Measurements from ENCODE around the gene PLCB4. TPM values are rescaled to one million over a fixed set of nuclear protein-coding genes. Genes with fewer than 3 reads are reported as not detected.

PLCB4 gene
- total RNA-seq (2021): 8.4 and 10.1 TPM in 2 replicates
- long read RNA-seq, partial matches to known transcripts: 3 of 8 reads
- long read RNA-seq, other reads (novel, unspliced or antisense): 5 of 8 reads

DNA sequence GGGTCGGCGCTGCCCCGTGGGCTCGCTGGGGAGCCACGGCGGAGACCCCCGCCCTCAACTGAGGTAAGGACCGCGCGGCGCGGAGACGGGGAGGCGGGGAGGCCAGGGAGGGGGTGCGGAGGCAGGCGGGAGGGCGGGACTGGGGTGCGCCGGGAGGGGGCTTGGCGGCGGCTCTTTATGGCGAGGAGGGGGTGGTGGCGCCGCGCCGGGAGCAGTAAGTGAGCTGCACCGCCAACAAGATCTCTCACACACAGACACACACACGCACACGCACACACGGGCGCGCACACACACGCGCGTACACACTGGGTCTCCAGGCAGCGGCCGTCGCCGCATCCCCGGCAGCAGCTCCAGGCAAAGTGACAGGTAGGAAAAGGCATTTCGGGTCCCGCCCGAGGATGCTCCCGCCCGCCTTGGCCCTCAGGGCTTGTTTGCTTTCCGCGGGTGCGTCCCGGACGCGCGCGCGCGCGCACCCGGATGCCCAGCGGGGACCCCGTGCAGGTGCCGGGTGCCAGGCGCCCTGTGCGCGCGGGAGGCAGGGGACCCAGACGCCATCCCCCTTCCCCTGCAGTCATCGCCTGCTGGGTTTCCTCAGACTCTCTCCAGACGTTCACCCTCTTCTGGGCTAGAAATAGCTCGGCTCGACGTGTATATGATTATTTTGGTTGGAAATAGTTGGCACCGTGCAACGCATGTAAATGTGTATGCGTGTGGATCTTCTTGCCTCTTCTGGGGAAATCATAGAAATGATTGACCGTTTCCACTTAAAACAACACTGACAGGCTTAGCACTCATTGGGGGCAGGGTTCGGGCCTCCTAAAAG lies at the start of gene PLCB4:
Gene PLCB4, plus strand, starts transcription at position 247 of the 823 bp plus-strand sequence. CDS start 238,728 bp downstream, outside the sequence.
- Histone ChIP-seq H4K5ac (ENCODE audit: insufficient read length, low read depth, low read length) (no peak within 1 kb of the TSS), H3K4ac (ENCODE audit: low read depth, low read length) (no peak within 1 kb of the TSS; the same call in 1 of the 2 replicates), H4K91ac (ENCODE audit: insufficient read length, low read depth, low read length) (no peak within 1 kb of the TSS), H3T11ph (ENCODE audit: low read length) (no peak within 1 kb of the TSS), H3K4me2 (ENCODE audit: insufficient read depth, insufficient read length, low read length) (peak within 1 kb of the TSS; percentile 79), H3K27ac (ENCODE audit: insufficient read length, low read depth, low read length) (no peak within 1 kb of the TSS), H3K9ac (ENCODE audit: extremely low read depth, insufficient read length, low read length) (no peak within 1 kb of the TSS), H3K18ac (ENCODE audit: insufficient read length, low read depth, low read length) (peak within 1 kb of the TSS; percentile 36), H3K79me1 (ENCODE audit: insufficient read depth, low read depth, low read length, poor library complexity, severe bottlenecking) (no peaks in the 10 kb centered on the region), H3K23me2 (ENCODE audit: insufficient read length, low read depth, low read length, poor library complexity, severe bottlenecking) (peaks cover 14% of the 10 kb centered on the region), H3K23ac (ENCODE audit: insufficient read length, low read depth, low read length) (no peak within 1 kb of the TSS), H4K20me1 (ENCODE audit: control insufficient read depth, insufficient read depth, insufficient read length) (no peaks in the 10 kb centered on the region), H2BK20ac (ENCODE audit: low read depth, low read length, poor library complexity, severe bottlenecking) (no peak within 1 kb of the TSS), H2BK5ac (ENCODE audit: insufficient read length, low read length) (no peak within 1 kb of the TSS), H4K8ac (replicated peaks; ENCODE audit: insufficient read length, low read depth, low read length) (no peak within 1 kb of the TSS), H3K79me2 (ENCODE audit: insufficient read depth, low read length) (no peaks in the 10 kb centered on the region), H3K27me3 (ENCODE audit: insufficient read depth, low read length) (no peaks in the 10 kb centered on the region), H2BK12ac (ENCODE audit: insufficient read length, low read depth, low read length) (no peak within 1 kb of the TSS), H3K9me3 (ENCODE audit: control insufficient read depth, low read depth, low read length) (no peaks in the 10 kb centered on the region), H2BK15ac (ENCODE audit: low read depth, low read length) (no peak within 1 kb of the TSS), H3K4me1 (ENCODE audit: insufficient read depth, low read length) (peaks cover 8% of the 10 kb centered on the region; the same call in 1 of the 2 replicates), H2AK5ac (ENCODE audit: insufficient read length, low read length) (no peak within 1 kb of the TSS), H3K56ac (ENCODE audit: insufficient read length, low read depth, low read length) (no peak within 1 kb of the TSS), H2AFZ (ENCODE audit: low read length) (no peak within 1 kb of the TSS), H2BK120ac (ENCODE audit: low read depth, low read length, poor library complexity, severe bottlenecking) (no peak within 1 kb of the TSS), H3K14ac (ENCODE audit: insufficient read depth, low read length) (peak within 1 kb of the TSS; percentile 79)
- DNase-seq: peak; percentile 57
- WGBS (ENCODE audit: extremely low coverage, insufficient read length, low lambda C conversion rate): no CpG with 5 or more reads among the region's 75 CpGs
- Mint-ChIP-seq H3K27me3 (ENCODE audit: low read depth) (no peaks in the 10 kb centered on the region; the same call in 1 of the 2 replicates), H3K4me3 (peak within 1 kb of the TSS; percentile 75 to 96), H3K36me3 (ENCODE audit: insufficient read depth in 1 of 3, low read depth in 3 of 3) (no peaks in the 10 kb centered on the region; a peak in 1 of 7 replicates), H3K4me1 (peaks cover 42 to 47% of the 10 kb centered on the region in 2 experiments), H3K9me3 (no peaks in the 10 kb centered on the region), H3K27ac (peak within 1 kb of the TSS; percentile 66 to 96 (median 75); a peak in 6 of 7 replicates)
- TF ChIP-seq, protein P1, sequence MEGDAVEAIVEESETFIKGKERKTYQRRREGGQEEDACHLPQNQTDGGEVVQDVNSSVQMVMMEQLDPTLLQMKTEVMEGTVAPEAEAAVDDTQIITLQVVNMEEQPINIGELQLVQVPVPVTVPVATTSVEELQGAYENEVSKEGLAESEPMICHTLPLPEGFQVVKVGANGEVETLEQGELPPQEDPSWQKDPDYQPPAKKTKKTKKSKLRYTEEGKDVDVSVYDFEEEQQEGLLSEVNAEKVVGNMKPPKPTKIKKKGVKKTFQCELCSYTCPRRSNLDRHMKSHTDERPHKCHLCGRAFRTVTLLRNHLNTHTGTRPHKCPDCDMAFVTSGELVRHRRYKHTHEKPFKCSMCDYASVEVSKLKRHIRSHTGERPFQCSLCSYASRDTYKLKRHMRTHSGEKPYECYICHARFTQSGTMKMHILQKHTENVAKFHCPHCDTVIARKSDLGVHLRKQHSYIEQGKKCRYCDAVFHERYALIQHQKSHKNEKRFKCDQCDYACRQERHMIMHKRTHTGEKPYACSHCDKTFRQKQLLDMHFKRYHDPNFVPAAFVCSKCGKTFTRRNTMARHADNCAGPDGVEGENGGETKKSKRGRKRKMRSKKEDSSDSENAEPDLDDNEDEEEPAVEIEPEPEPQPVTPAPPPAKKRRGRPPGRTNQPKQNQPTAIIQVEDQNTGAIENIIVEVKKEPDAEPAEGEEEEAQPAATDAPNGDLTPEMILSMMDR (conservative IDR thresholded peaks at IDR 0.05): no peak
